ENCODE data around the gene TNNI3K. TPM values are rescaled to one million over a fixed set of nuclear protein-coding genes. Genes with fewer than 3 reads are reported as not detected.

TNNI3K gene
- total RNA-seq, 2 donors from 2014 or later = 0.95 TPM; not detected in 1

GRCh38 chr1:74367175-74367813, 132.1 kb downstream of the TNNI3K start:
- ATAC-seq (replicated peaks in 1 of 2) (no peak), DNase-seq (no peak)
- no peaks in the 10 kb centered on the region for H3K27me3 Mint-ChIP-seq (ENCODE audit: low read depth)
- no peak overlapping the region for H3K4me3 Mint-ChIP-seq
- H3K27ac Mint-ChIP-seq = no peak overlapping the region
- H3K36me3 Mint-ChIP-seq (ENCODE audit: insufficient read depth in 2 of 2) = no peaks in the 10 kb centered on the region
- no peaks in the 10 kb centered on the region for H3K9me3 Mint-ChIP-seq
- H3K4me1 Mint-ChIP-seq (ENCODE audit: low read depth) = no peaks in the 10 kb centered on the region

DNA sequence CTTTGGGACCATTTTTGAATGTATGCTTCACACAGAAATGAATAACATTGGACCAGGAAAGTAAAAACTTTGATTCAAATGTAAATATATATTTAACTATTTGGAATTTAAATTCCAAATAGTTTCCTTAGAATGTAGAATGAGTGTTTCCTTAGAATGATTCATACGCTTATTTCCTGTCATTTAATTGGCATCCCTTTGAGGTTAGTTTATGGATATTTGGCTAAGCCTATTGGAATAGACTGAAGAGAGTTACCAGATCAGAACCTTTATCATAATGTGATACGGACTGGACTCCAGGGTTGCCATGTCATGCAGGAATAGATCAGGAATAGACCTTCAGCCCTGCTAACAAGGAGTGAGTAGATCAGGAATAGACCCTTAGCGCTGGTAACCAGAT, 133.1 kb downstream of the TNNI3K start:
- no peaks in the 10 kb centered on the region for H3K9me3 Mint-ChIP-seq
- H3K27me3 Mint-ChIP-seq (ENCODE audit: low read depth) = no peaks in the 10 kb centered on the region

DNA sequence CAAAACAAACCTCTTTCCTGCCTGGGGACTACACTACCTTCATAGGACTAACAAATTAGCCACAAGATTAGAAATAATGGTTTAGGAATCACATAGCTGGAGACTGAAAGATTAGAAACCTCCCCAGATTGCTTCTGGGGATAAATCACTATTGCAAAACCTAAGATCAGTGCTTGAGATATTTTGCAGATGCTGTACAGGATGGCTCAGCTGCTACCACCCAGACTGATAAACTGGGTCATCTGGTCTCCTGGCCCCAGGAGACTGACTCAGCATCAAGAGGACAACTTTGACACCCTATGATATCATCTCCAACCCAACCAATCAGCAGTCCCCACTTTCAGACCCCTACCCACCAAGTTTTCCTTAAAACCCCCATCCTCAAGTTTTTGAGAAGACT, 140.2 kb downstream of the TNNI3K start:
- DNase-seq = no peak
- Mint-ChIP-seq H3K27ac (no peak overlapping the region), H3K4me3 (no peak overlapping the region), H3K9me3 (no peaks in the 10 kb centered on the region), H3K27me3 (ENCODE audit: low read depth) (no peaks in the 10 kb centered on the region), H3K36me3 (ENCODE audit: insufficient read depth in 2 of 2) (no peaks in the 10 kb centered on the region), H3K4me1 (ENCODE audit: low read depth) (no peaks in the 10 kb centered on the region)
- ATAC-seq (replicated peaks in 1 of 2) = no peak

More for the DNA sequence above, 133.1 kb downstream of the TNNI3K start:
- Mint-ChIP-seq H3K36me3 (ENCODE audit: insufficient read depth in 2 of 2) (no peaks in the 10 kb centered on the region), H3K4me1 (ENCODE audit: low read depth) (no peaks in the 10 kb centered on the region), H3K4me3 (no peak overlapping the region), H3K27ac (no peak overlapping the region)
- DNase-seq (no peak), ATAC-seq (replicated peaks in 1 of 2) (no peak)

- DNase-seq (no peak), ATAC-seq (replicated peaks in 1 of 2) (no peak)
- no peaks in the 10 kb centered on the region for H3K4me1 Mint-ChIP-seq (ENCODE audit: low read depth)
- no peak overlapping the region for H3K27ac Mint-ChIP-seq
- H3K4me3 Mint-ChIP-seq = no peak overlapping the region
- no peaks in the 10 kb centered on the region for H3K9me3 Mint-ChIP-seq
- peaks cover 7% of the 10 kb centered on the region for H3K27me3 Mint-ChIP-seq (ENCODE audit: low read depth)
- H3K36me3 Mint-ChIP-seq (ENCODE audit: insufficient read depth in 2 of 2) = no peaks in the 10 kb centered on the region
Observed at GRCh38 chr1:74380252-74380651, 145.1 kb downstream of the TNNI3K start.

- DNase-seq (no peak), ATAC-seq (replicated peaks in 1 of 2) (no peak)
- no peaks in the 10 kb centered on the region for H3K36me3 Mint-ChIP-seq (ENCODE audit: insufficient read depth in 2 of 2)
- H3K9me3 Mint-ChIP-seq = peaks cover 0 to 2% of the 10 kb centered on the region in 2 donors
- peaks cover 6% of the 10 kb centered on the region for H3K27me3 Mint-ChIP-seq (ENCODE audit: low read depth)
- H3K4me3 Mint-ChIP-seq = no peak overlapping the region
- no peak overlapping the region for H3K27ac Mint-ChIP-seq
- H3K4me1 Mint-ChIP-seq (ENCODE audit: low read depth) = no peaks in the 10 kb centered on the region
Observed at GRCh38 chr1:74388855-74389254, 153.7 kb downstream of the TNNI3K start.

GRCh38 chr1:74392186-74392585, 157.0 kb downstream of the TNNI3K start:
- no peak overlapping the region for H3K4me3 Mint-ChIP-seq
- H3K4me1 Mint-ChIP-seq (ENCODE audit: low read depth) = no peaks in the 10 kb centered on the region
- no peak overlapping the region for H3K27ac Mint-ChIP-seq
- no peak for ATAC-seq (replicated peaks in 1 of 2)
- no peaks in the 10 kb centered on the region for H3K36me3 Mint-ChIP-seq (ENCODE audit: insufficient read depth in 2 of 2)
- DNase-seq = no peak
- H3K27me3 Mint-ChIP-seq (ENCODE audit: low read depth) = peaks cover 6% of the 10 kb centered on the region
- H3K9me3 Mint-ChIP-seq = no peaks in the 10 kb centered on the region

DNA sequence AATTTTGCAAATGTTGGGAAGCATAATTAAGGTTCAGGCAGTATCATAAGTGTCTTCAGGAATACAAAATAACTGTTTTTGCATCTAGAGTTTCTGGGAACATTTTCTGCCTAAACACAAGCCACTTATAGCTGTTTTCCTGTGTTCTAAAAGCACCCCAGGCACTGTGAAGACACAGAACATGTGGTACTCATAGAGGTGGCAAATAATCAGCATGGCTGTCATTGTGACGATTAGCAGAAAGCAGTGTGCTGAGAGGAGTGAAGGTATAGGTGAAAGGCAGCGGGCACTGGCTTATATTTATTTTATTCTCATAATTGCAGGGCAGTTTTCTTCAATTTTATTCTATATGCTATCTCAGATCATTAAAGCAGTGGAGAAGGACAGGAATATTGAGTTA, 157.7 kb downstream of the TNNI3K start:
- peaks cover 6% of the 10 kb centered on the region for H3K27me3 Mint-ChIP-seq (ENCODE audit: low read depth)
- DNase-seq = no peak
- no peaks in the 10 kb centered on the region for H3K9me3 Mint-ChIP-seq
- ATAC-seq (replicated peaks in 1 of 2) = no peak
- no peak overlapping the region for H3K4me3 Mint-ChIP-seq
- H3K27ac Mint-ChIP-seq = no peak overlapping the region
- no peaks in the 10 kb centered on the region for H3K4me1 Mint-ChIP-seq (ENCODE audit: low read depth)
- no peaks in the 10 kb centered on the region for H3K36me3 Mint-ChIP-seq (ENCODE audit: insufficient read depth in 2 of 2)

GRCh38 chr1:74395571-74395970, 160.4 kb downstream of the TNNI3K start:
- H3K4me1 Mint-ChIP-seq (ENCODE audit: low read depth) = no peaks in the 10 kb centered on the region
- H3K27ac Mint-ChIP-seq = no peak overlapping the region
- no peak overlapping the region for H3K4me3 Mint-ChIP-seq
- ATAC-seq (replicated peaks in 1 of 2) (no peak), DNase-seq (no peak)
- no peaks in the 10 kb centered on the region for H3K27me3 Mint-ChIP-seq (ENCODE audit: low read depth)
- no peaks in the 10 kb centered on the region for H3K36me3 Mint-ChIP-seq (ENCODE audit: insufficient read depth in 2 of 2)
- peaks cover 0 to 2% of the 10 kb centered on the region in 2 donors for H3K9me3 Mint-ChIP-seq

- Mint-ChIP-seq H3K4me3 (no peak overlapping the region), H3K27me3 (ENCODE audit: low read depth) (no peaks in the 10 kb centered on the region), H3K9me3 (peaks cover 0 to 2% of the 10 kb centered on the region in 2 donors), H3K36me3 (ENCODE audit: insufficient read depth in 2 of 2) (no peaks in the 10 kb centered on the region), H3K4me1 (ENCODE audit: low read depth) (no peaks in the 10 kb centered on the region), H3K27ac (no peak overlapping the region)
- DNase-seq = no peak
- no peak for ATAC-seq (replicated peaks in 1 of 2)
Observed at GRCh38 chr1:74396462-74396861, 161.3 kb downstream of the TNNI3K start.

- H3K9me3 Mint-ChIP-seq = peaks cover 0 to 2% of the 10 kb centered on the region in 2 donors
- no peak for ATAC-seq (replicated peaks in 1 of 2)
- no peaks in the 10 kb centered on the region for H3K4me1 Mint-ChIP-seq (ENCODE audit: low read depth)
- no peak for DNase-seq
- H3K27me3 Mint-ChIP-seq (ENCODE audit: low read depth) = no peaks in the 10 kb centered on the region
- H3K36me3 Mint-ChIP-seq (ENCODE audit: insufficient read depth in 2 of 2) = no peaks in the 10 kb centered on the region
- H3K4me3 Mint-ChIP-seq = no peak overlapping the region
- no peak overlapping the region for H3K27ac Mint-ChIP-seq
Observed at GRCh38 chr1:74396933-74397332, 161.7 kb downstream of the TNNI3K start.

DNA sequence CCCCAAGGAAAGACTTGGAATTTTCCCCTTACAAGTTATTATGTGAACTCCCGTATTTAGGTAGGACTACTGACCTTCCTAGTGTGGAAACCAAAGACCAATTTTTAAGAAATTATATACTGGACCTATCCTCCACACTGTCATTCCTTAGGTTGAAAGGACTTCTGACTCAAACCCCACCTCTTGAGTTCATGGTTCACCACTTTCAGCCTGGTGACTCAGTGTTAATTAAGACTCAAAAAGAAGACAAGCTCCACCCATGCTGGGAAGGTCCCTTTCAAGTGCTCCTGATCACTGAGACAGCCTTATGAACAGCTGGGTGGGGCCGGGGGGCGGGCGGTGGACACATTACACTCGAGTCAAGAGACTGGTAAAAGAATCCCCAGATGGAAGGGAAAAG, 164.1 kb downstream of the TNNI3K start:
- no peaks in the 10 kb centered on the region for H3K27me3 Mint-ChIP-seq (ENCODE audit: low read depth)
- no peak overlapping the region for H3K4me3 Mint-ChIP-seq
- no peak for DNase-seq
- peaks cover 0 to 2% of the 10 kb centered on the region in 2 donors for H3K9me3 Mint-ChIP-seq
- ATAC-seq (replicated peaks in 1 of 2) = peak in 1 of 2 donors; percentile 62
- no peaks in the 10 kb centered on the region for H3K4me1 Mint-ChIP-seq (ENCODE audit: low read depth)
- H3K36me3 Mint-ChIP-seq (ENCODE audit: insufficient read depth in 2 of 2) = no peaks in the 10 kb centered on the region
- no peak overlapping the region for H3K27ac Mint-ChIP-seq

GRCh38 chr1:74402873-74403272, 167.7 kb downstream of the TNNI3K start:
- ATAC-seq (replicated peaks in 1 of 2) (no peak), DNase-seq (no peak)
- H3K27me3 Mint-ChIP-seq (ENCODE audit: low read depth) = no peaks in the 10 kb centered on the region
- H3K4me3 Mint-ChIP-seq = no peak overlapping the region
- no peaks in the 10 kb centered on the region for H3K36me3 Mint-ChIP-seq (ENCODE audit: insufficient read depth in 2 of 2)
- peaks cover 0 to 4% of the 10 kb centered on the region in 2 donors for H3K9me3 Mint-ChIP-seq
- H3K27ac Mint-ChIP-seq = no peak overlapping the region
- no peaks in the 10 kb centered on the region for H3K4me1 Mint-ChIP-seq (ENCODE audit: low read depth)

DNA sequence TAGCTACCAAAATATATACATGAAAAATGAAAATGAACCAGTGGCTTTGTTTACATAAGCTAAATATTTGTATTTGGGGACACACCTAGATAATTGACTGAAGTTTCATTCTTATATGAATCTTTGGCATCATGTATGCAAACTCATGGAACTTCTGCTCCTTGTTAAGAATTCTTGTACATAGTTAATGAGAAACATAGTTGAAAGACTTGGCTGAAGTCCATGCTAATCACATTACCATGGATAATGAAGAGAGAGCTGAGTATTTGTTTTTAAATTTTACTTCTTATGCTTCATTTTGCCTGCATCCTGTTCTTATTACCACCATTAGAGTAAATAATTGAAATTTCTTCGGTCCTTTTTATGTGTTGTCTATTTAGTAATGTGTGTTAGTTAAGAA, 168.4 kb downstream of the TNNI3K start:
- Mint-ChIP-seq H3K9me3 (peaks cover 0 to 2% of the 10 kb centered on the region in 2 donors), H3K4me1 (ENCODE audit: low read depth) (no peaks in the 10 kb centered on the region), H3K27me3 (ENCODE audit: low read depth) (no peaks in the 10 kb centered on the region), H3K36me3 (ENCODE audit: insufficient read depth in 2 of 2) (no peaks in the 10 kb centered on the region), H3K4me3 (no peak overlapping the region), H3K27ac (no peak overlapping the region)
- DNase-seq (no peak), ATAC-seq (replicated peaks in 1 of 2) (no peak)

GRCh38 chr1:74406759-74407158, 171.6 kb downstream of the TNNI3K start:
- Mint-ChIP-seq H3K4me1 (ENCODE audit: low read depth) (no peaks in the 10 kb centered on the region), H3K27me3 (ENCODE audit: low read depth) (no peaks in the 10 kb centered on the region), H3K9me3 (peaks cover 0 to 2% of the 10 kb centered on the region in 2 donors), H3K27ac (no peak overlapping the region), H3K36me3 (ENCODE audit: insufficient read depth in 2 of 2) (no peaks in the 10 kb centered on the region), H3K4me3 (no peak overlapping the region)
- ATAC-seq (replicated peaks in 1 of 2) (no peak), DNase-seq (no peak)
